Measurements from ENCODE around the gene PROM1. TPM values are rescaled to one million over a fixed set of nuclear protein-coding genes. Genes with fewer than 3 reads are reported as not detected.

The PROM1 gene
- total and polyA plus RNA-seq, 2 of the 8 experiments (the other 6 are each of a cell fraction or from before 2014, with no cell fraction given): 36.0 to 59.7 TPM

DNA sequence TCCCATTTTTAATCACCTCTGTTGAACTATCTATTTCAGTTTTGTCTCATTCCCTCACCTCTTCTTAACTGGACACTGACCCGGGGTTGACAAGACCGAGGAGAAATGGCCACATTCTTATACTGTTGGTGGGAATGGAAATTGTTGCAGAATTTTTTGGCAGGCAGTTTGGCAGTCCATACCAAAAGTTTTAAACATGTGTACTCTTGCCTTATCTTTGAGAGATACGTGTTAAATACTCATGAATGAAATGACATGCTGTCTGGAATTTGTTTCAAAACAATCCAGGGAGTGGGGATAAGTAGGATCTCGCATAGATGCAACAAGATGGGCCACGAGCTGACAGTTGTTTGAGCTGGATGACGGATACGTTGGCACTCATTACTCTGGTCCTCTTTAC lies 157.3 kb downstream of the PROM1 start:
- 96% methylated on average over 7 of the region's 7 CpGs; no CpG with 5 or more reads in 1 of the 2 experiments for WGBS, 2 experiments (ENCODE audit: extremely low coverage in 1 of 2, insufficient coverage in 1 of 2, insufficient read length in 1 of 2, insufficient replicate concordance in 2 of 2, low coverage in 1 of 2, low lambda C conversion rate in 2 of 2, missing lambda C conversion rate in 1 of 2)
- Histone ChIP-seq H2BK12ac (ENCODE audit: low read depth, low read length) (no peak overlapping the region), H3K27me3 (replicated peaks in 1 of 4; ENCODE audit: control insufficient read depth in 3 of 4, extremely low read depth in 1 of 4, insufficient read depth in 3 of 4, low read length in 3 of 4) (no peaks in the 10 kb centered on the region), H3K4me2 (ENCODE audit: insufficient read depth in 1 of 2, low read depth in 2 of 2, low read length in 2 of 2) (no peak overlapping the region), H3K56ac (replicated peaks; ENCODE audit: insufficient read length, low read depth, low read length) (no peak overlapping the region), H3K14ac (ENCODE audit: insufficient read length) (no peak overlapping the region), H4K8ac (ENCODE audit: extremely low read depth, insufficient read depth, low read length) (no peak overlapping the region), H2AK5ac (ENCODE audit: low read depth, low read length) (no peak overlapping the region), H2BK120ac (replicated peaks; ENCODE audit: low read depth, low read length) (no peak overlapping the region), H3K27ac (ENCODE audit: low read depth, low read length) (no peak overlapping the region), H4K5ac (ENCODE audit: insufficient read length, low read depth, low read length) (no peak overlapping the region), H3K79me1 (ENCODE audit: low read depth, low read length) (no peaks in the 10 kb centered on the region), H3K23me2 (ENCODE audit: low read depth, low read length) (no peaks in the 10 kb centered on the region), H2AFZ (ENCODE audit: low read length) (no peak overlapping the region), H3K23ac (ENCODE audit: insufficient read length) (no peak overlapping the region), H2BK5ac (ENCODE audit: low read depth, low read length) (no peak overlapping the region), H3K4me1 (replicated peaks in 1 of 4; ENCODE audit: control insufficient read depth in 3 of 4, insufficient read depth in 4 of 4, low read length in 3 of 4) (no peaks in the 10 kb centered on the region), H2BK20ac (ENCODE audit: low read length) (no peak overlapping the region), H3K4me3 (ENCODE audit: extremely low read depth in 1 of 4, insufficient read depth in 2 of 4, low read depth in 3 of 4, low read length in 4 of 4) (no peak overlapping the region), H3K9me3 (ENCODE audit: insufficient read depth in 2 of 2, low read depth in 1 of 2, low read length in 1 of 2) (no peaks in the 10 kb centered on the region), H4K91ac (replicated peaks; ENCODE audit: insufficient read length, low read length) (no peak overlapping the region), H3K79me2 (ENCODE audit: control insufficient read depth in 1 of 2, insufficient read depth in 2 of 2, low read length in 2 of 2) (no peaks in the 10 kb centered on the region), H4K20me1 (replicated peaks in 1 of 2; ENCODE audit: control insufficient read depth in 1 of 2, insufficient read depth in 2 of 2, low read length in 2 of 2) (no peaks in the 10 kb centered on the region), H3K18ac (ENCODE audit: extremely low read depth, low read length) (no peak overlapping the region), H3K4ac (replicated peaks; ENCODE audit: insufficient read length, low read depth, low read length) (no peak overlapping the region), H2BK15ac (ENCODE audit: low read length) (no peak overlapping the region), H3K9ac (replicated peaks in 1 of 4; ENCODE audit: extremely low read depth in 1 of 4, low read depth in 3 of 4, low read length in 3 of 4) (no peak overlapping the region), H3K36me3 (ENCODE audit: control insufficient read depth in 2 of 4, insufficient read depth in 4 of 4, low read length in 3 of 4) (no peaks in the 10 kb centered on the region)
- ChIA-PET CTCF (ENCODE audit: partially characterized antibody) (interaction anchor here (0.9 to 7.3 kb wide), 2 partner anchors 13 to 44 kb away, joined by 3 to 40 read pairs; no protein-coding TSS in a partner anchor), POLR2A (ENCODE audit: partially characterized antibody) (no interaction called here)
- TF ChIP-seq EGR1 (IDR thresholded peaks at IDR 0.05; ENCODE audit: borderline replicate concordance, low read depth, low read length) (no peak), RXRA (IDR thresholded peaks at IDR 0.05; ENCODE audit: insufficient read depth, low read depth, low read length) (no peak), SP4 (IDR thresholded peaks at IDR 0.05; ENCODE audit: low read length) (no peak), JUND (IDR thresholded peaks at IDR 0.05; ENCODE audit: low read length) (no peak), TBP (IDR thresholded peaks at IDR 0.05; ENCODE audit: low read depth, low read length) (no peak), TAF7 (optimal IDR thresholded peaks at IDR 0.05; ENCODE audit: borderline replicate concordance, low read depth, low read length) (no peak), KDM1A (IDR thresholded peaks at IDR 0.05; ENCODE audit: borderline replicate concordance, low read length) (no peak)
- DNase-seq (ENCODE audit: low read depth in 1 of 2, low spot score in 2 of 2) (no peak), FAIRE-seq (no peak)

Measured in H1 (cell line).